ENCODE data around the gene ASB11.

DNA sequence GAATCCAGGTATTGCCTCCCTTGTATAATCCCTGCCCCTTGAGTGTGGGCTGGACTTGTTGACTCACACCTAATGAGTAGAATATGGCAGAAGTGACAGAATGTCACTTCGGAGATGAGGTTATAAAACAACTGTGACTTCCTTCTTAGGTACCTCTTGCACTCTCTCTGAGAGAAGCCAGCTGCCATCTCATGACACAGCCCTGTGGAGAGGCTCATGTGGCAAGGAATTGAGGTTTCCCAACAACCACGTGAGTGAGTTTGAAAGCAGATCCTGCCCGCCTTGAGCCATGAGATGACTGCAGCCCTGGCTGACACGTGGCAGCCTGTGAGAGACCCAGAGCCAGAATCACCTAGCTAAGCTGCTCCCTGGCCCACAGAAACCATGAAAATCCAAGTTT lies 13.5 kb downstream of the ASB11 start:
- TF ChIP-seq, protein P1, sequence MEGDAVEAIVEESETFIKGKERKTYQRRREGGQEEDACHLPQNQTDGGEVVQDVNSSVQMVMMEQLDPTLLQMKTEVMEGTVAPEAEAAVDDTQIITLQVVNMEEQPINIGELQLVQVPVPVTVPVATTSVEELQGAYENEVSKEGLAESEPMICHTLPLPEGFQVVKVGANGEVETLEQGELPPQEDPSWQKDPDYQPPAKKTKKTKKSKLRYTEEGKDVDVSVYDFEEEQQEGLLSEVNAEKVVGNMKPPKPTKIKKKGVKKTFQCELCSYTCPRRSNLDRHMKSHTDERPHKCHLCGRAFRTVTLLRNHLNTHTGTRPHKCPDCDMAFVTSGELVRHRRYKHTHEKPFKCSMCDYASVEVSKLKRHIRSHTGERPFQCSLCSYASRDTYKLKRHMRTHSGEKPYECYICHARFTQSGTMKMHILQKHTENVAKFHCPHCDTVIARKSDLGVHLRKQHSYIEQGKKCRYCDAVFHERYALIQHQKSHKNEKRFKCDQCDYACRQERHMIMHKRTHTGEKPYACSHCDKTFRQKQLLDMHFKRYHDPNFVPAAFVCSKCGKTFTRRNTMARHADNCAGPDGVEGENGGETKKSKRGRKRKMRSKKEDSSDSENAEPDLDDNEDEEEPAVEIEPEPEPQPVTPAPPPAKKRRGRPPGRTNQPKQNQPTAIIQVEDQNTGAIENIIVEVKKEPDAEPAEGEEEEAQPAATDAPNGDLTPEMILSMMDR (IDR thresholded peaks at IDR 0.05; ENCODE audit: low read depth, low read length, poor library complexity, severe bottlenecking): no peak
- no peak for TF ChIP-seq EZH2phosphoT487 (IDR thresholded peaks at IDR 0.05; ENCODE audit: borderline replicate concordance, low read length)
